ENCODE data around the gene GJD3. TPM values are rescaled to one million over a fixed set of nuclear protein-coding genes. Genes with fewer than 3 reads are reported as not detected.
A peak's percentile ranks its signal among the peaks of the same experiment; 100 is the strongest.

The GJD3 gene
- polyA plus RNA-seq, 3 donors = not detected

GRCh38 chr17:40340327-40340726 is 24.2 kb downstream of the GJD3 start:
- Histone ChIP-seq H3K4me1 (ENCODE audit: control insufficient read depth in 1 of 2, insufficient read depth in 2 of 2, low read length in 2 of 2) (peaks cover 81 to 83% of the 10 kb centered on the region in 2 donors), H4K20me1 (ENCODE audit: insufficient read depth, low read length) (peaks cover 53% of the 10 kb centered on the region), H3K27me3 (ENCODE audit: control insufficient read depth in 2 of 2, insufficient read depth in 2 of 2, low read length in 2 of 2) (no peaks in the 10 kb centered on the region), H3K4me3 (replicated peaks in 1 of 3; ENCODE audit: low read depth in 2 of 3, low read length in 3 of 3) (peak overlapping the region in 1 of 3 experiments; percentile 99), H3K27ac (ENCODE audit: low read depth in 1 of 2, low read length in 2 of 2) (peak overlapping the region; percentile 32 to 97), H3K36me3 (replicated peaks in 1 of 2; ENCODE audit: control insufficient read depth in 1 of 2, insufficient read depth in 2 of 2, low read length in 2 of 2) (peaks cover 7 to 24% of the 10 kb centered on the region in 2 donors), H3K79me2 (ENCODE audit: insufficient read depth, low read length) (peaks cover 97% of the 10 kb centered on the region), H2AFZ (ENCODE audit: insufficient read depth, low read depth, low read length, poor library complexity, severe bottlenecking) (no peak overlapping the region), H3K9ac (ENCODE audit: insufficient read depth, low read length, poor library complexity, severe bottlenecking) (peak overlapping the region; percentile 95), H3K4me2 (replicated peaks; ENCODE audit: extremely low read depth, low read length, poor library complexity, severe bottlenecking) (peak overlapping the region; percentile 90), H3K9me3 (replicated peaks in 1 of 2; ENCODE audit: control insufficient read depth in 1 of 2, insufficient read depth in 1 of 2, low read length in 2 of 2) (no peaks in the 10 kb centered on the region)
- WGBS (ENCODE audit: insufficient coverage) = no CpG with 5 or more reads among the region's 1 CpG
- Mint-ChIP-seq H3K4me1 (peaks cover 70% of the 10 kb centered on the region), H3K9me3 (peaks cover 0 to 4% (median 0%) of the 10 kb centered on the region in 7 donors), H3K27me3 (ENCODE audit: low read depth in 3 of 3) (peaks cover 1 to 4% (median 2%) of the 10 kb centered on the region in 3 donors), H3K27ac (peak overlapping the region; percentile 88 to 97 (median 95)), H3K36me3 (peaks cover 43 to 67% of the 10 kb centered on the region in 2 donors), H3K4me3 (peak overlapping the region; percentile 60 to 99)
- intact Hi-C loops (cut with micrococcal nuclease) = loop anchor here in 1 of 2 donors (2.0 to 5.0 kb wide), 2 partner anchors 18 to 33 kb away; partner anchors contain the start of gene RARA
- no peak for TF ChIP-seq CTCF (IDR thresholded peaks at IDR 0.05)
- no peak for DNase-seq

GRCh38 chr17:40338941-40339649 is 25.4 kb downstream of the GJD3 start:
- intact Hi-C loops (cut with micrococcal nuclease) = no loop called here
- Histone ChIP-seq H3K27ac (ENCODE audit: low read depth in 1 of 2, low read length in 2 of 2) (peak overlapping the region; percentile 25 to 97), H4K20me1 (ENCODE audit: insufficient read depth, low read length) (peaks cover 43% of the 10 kb centered on the region), H3K9me3 (replicated peaks in 1 of 2; ENCODE audit: control insufficient read depth in 1 of 2, insufficient read depth in 1 of 2, low read length in 2 of 2) (no peaks in the 10 kb centered on the region), H3K9ac (ENCODE audit: insufficient read depth, low read length, poor library complexity, severe bottlenecking) (no peak overlapping the region), H3K79me2 (ENCODE audit: insufficient read depth, low read length) (peaks cover 97% of the 10 kb centered on the region), H3K4me2 (replicated peaks; ENCODE audit: extremely low read depth, low read length, poor library complexity, severe bottlenecking) (peak overlapping the region; percentile 90), H2AFZ (ENCODE audit: insufficient read depth, low read depth, low read length, poor library complexity, severe bottlenecking) (no peak overlapping the region), H3K4me3 (replicated peaks in 1 of 3; ENCODE audit: low read depth in 2 of 3, low read length in 3 of 3) (peak overlapping the region in 1 of 3 experiments; percentile 99), H3K4me1 (ENCODE audit: control insufficient read depth in 1 of 2, insufficient read depth in 2 of 2, low read length in 2 of 2) (peaks cover 81 to 83% of the 10 kb centered on the region in 2 donors), H3K27me3 (ENCODE audit: control insufficient read depth in 2 of 2, insufficient read depth in 2 of 2, low read length in 2 of 2) (no peaks in the 10 kb centered on the region), H3K36me3 (replicated peaks in 1 of 2; ENCODE audit: control insufficient read depth in 1 of 2, insufficient read depth in 2 of 2, low read length in 2 of 2) (peaks cover 7 to 24% of the 10 kb centered on the region in 2 donors)
- Mint-ChIP-seq H3K36me3 (peaks cover 39 to 63% of the 10 kb centered on the region in 2 donors), H3K9me3 (peaks cover 0 to 4% (median 0%) of the 10 kb centered on the region in 7 donors), H3K4me1 (peaks cover 71% of the 10 kb centered on the region), H3K27me3 (ENCODE audit: low read depth in 3 of 3) (peaks cover 1 to 4% (median 2%) of the 10 kb centered on the region in 3 donors), H3K27ac (peak overlapping the region; percentile 80 to 97 (median 90)), H3K4me3 (peak overlapping the region; percentile 56 to 60)
- TF ChIP-seq CTCF (IDR thresholded peaks at IDR 0.05) = no peak
- WGBS (ENCODE audit: insufficient coverage) = 18% methylated on average over 8 of the region's 13 CpGs
- DNase-seq = no peak

Measured in CD14-positive monocyte (primary cell).